Inferior parietal cortex (tissue), 1 donor: ENCODE measurements around the gene NOL3.
A peak's percentile ranks its signal among the peaks of the same experiment; 100 is the strongest.

Experiments used
- DNase-seq: peaks from one replicate; pipeline ENCODE4 v3.0.0-alpha.2; 2016; ENCODE audit errors: extremely low spot score

Gene NOL3

DNA sequence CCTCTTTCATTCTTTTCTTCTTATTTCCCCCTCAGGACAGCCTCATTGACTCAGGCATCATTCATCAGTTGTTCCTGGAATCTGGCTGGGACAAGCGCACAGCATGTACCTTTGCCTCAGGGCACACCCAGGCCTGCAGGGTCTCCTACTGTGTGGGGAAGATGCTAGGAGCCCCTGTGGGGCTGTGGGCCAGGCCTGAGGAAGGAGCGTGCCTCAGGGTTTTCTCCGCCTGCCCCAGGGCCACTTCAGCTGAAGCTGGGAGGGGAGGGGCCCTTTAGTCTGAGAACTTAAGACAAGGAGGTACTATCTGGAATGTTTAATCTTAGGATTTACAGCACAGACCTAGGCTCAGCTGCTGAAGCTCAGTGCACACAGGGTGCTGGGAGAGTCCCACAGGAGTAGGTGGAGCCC lies 36.5 kb downstream of the NOL3 start:
- DNase-seq: no peak

DNA sequence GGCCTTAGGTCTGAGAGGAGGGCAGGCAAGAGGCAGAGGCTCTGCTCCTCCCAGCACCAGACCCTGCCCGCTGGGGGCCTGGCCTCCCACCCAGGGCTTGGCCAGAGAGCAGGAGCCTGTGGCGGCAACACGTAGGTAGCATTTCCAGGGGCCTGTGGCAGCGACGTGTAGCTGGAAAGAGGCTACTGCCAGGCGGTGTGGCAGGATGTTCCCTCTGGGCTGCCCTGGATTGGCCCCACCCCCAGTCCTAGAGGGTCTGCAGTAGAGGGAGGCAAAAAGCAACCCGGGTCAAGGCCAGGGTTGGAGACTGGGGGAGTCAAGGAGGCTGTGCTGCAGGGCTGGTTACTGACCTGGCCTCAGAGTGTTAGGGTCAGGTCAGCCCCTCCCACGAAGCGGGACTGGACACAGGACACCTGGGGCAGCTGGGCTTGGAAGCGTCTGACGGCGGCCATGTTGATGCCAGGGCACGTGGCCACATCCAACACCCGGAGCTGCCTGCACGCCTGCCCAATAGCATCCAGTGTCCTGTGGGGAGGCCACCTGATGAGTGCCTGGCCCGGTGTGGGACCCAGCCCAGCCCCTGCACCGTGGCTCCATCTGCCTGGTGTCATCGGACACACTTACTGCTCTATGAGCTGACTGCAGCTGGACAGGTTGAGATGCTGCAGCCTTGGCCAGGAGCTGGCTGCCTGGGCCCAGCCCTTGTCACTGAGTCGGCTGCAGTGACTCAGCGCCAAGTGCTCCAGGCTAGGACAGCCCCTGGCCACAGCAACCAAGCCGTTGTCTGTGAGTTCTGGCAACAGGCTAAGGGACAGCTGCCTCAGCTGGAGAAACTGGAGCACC lies 37.1 kb downstream of the NOL3 start:
- DNase-seq: no peak

DNA sequence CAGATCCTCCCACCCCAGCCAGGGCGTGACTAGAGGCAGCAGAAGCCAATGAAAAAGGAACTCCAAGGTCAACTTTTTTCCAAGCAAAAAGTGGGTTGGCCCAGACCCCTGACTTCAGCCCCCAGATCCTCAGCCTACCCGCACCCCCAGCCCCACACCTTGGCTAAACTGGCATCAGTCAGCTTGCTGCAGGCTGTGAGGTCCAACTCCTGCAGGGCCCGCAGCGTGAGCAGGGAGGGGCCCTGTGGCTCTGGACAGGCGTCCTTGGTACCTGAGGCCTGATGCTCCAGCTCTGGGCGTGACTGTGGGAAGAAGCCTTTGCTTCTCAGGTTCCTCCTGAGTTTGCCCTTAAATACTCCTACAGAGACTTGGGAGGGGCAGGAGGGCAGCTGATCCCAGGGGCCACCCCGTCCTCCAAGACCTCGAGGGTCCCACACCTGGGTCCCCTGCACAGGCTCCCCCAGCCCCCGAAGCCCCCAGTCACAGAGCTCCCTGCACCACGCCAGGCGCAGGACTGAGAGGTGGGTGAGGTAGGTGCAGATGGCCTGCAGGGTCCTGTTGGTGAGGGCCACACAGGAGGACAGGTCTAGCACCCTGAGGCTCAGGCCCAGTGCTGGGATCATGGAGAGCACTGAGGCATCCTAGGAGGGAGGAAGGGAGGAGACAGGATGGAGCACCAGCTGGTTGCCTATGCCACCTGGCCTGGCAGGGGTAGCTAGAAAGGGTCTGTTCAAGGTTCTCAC lies 38.0 kb downstream of the NOL3 start:
- DNase-seq: no peak

DNA sequence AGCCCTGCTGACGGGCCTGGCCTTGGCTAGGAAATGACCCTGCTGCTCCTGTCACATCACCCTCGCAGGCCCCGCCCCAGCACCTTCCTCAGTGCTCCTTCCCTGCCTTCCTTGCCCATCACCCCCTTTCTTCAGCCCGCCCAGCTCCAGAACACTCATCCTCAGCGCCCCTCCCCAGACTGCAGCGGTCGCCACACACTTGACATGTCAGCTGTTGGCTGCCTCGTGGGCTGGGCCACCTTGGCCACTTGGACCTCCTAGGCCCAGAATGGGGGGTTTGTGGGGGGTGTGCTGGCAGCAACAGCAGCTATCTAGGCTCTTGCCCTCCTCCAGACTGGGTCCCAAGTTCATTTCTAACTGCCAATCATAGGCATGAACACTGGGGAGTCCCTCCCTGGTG lies 39.2 kb downstream of the NOL3 start:
- no peak for DNase-seq

DNA sequence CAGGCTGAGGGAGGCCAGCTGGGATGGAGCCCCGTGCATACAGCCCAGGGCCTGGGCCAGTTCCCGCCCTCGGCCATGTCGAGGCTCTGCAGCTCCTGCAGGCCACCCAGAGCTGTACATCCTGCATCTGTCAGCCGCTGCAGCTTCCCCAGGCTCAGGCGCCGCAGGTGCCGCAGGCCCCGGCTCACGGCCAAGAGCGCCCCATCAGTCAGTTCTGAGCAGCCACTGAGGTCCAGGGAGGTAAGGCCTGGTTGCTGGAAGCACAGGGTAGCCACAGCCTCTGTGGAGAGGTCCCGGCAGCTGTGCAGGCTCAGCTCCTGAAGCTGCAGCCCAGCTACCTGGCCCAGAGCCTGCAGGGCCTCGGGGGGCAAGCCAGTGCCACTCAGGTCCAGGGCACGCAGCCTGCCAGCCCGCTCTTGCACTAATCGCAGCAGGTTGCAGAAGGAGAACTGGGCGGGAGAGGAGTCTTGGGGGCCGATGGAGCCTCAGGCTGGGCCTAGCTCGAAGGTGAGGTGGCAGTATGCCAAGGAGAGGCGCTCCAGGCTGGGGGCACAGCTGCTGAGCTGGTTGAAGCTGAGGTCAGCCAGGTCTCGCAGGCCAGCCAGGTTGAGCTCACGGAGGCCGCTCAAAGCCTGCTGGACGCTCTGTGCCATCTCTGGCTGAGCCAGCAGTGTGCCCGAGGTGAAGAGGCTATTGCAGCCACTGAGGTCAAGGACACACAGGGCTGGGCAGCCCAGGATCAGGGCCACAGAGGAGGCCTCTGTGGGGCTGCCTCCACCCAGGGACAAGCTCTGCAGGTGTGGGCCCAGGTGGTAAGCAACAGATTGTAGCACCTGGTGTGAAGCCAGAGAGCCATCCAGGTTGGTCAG lies 40.0 kb downstream of the NOL3 start:
- no peak for DNase-seq

DNA sequence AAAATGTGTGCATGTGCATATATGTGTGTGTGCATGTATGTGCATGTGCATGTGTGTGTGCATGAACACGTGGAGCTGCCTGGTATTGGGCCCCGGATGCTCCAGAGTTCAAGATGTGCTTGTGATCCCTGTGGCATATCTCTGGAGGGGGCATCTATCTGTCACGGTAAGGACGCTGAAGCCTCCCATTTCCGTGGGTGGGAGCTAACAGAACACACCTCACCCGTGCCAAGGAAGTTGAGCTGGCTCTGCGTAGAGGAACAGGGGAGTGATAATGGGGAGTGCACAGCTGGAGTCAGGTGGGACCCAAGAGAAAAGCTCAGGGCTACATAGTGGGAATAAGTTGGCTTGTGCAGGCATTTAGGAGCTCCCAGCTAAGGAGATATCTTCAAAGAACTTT lies 41.3 kb downstream of the NOL3 start:
- no peak for DNase-seq

DNA sequence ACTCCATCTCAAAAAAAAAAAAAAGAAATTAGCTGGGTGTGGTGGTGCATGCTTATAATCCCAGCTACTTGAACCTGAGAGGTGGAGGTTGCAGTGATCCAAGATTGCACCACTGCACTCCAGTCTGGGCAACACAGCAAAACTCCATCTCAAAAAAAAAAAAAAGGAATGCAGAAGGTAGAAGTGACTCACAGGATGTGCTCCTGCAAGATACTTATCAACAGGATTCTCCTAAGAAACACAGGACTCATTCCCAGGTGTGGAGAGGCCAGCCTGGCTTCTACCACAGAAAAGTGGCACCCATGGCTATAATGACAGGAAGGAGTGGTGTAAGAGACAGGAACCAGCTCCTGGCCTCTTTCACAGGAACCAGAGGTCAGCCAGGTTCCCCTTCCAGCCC lies 42.4 kb downstream of the NOL3 start:
- no peak for DNase-seq

DNA sequence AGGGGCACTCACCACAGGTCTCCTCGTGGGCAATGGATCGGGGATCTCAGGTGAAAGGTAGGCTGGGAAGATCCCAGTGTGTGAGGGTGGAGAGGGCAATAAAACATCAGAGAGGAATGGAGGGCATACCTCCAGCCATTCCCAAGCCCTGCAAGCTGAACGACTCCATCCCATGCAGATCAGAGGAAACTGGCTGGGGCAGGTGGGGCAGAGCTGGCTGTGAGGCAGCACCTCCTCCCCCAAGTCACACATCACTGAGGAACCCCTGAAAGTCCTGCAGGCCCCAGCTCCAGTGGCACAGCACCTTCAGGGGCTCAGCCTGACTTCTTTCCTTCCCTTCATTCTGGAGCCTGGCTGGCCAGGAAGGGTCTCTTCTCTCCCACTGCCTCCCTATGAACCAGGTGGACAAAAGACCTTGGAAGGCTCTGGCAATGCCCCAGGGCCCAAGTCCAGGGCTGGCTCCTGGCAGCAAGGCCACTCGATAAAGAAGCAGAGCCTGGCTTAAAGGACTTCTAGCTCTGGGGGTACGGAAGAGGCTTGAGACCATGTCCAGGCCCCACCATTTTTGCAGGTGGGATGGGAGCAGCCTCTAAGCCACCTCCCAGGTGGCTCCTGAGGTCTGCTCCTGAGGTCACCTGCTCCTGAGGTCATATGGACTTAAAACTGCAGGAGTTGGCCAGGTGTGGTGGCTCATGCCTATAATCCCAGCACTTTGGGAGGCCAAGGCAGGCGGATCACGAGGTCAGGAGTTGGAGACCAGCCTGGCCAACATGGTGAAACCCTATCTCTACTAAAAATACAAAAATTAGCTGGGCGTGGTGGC lies 43.1 kb downstream of the NOL3 start:
- no peak for DNase-seq

DNA sequence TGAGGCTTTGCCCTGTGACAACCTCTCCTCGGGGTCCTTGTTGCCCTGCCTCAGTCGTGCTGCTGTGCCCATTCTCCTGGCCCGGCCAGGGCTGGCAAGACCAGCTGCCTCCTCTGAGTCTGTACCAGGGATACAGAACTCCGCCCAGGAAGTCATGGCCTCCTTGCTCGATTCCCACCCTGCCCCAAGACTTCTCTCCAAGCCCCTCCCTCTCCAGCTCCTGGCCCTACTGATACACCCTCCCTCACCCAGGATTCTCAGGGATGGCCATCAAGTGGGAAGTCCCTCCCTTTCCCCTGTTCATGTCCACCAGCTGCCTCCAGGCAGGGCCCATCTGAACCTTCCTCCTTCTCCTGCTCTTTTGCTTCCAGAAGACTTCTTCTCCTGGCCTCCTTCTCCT lies 45.4 kb downstream of the NOL3 start:
- no peak for DNase-seq

DNA sequence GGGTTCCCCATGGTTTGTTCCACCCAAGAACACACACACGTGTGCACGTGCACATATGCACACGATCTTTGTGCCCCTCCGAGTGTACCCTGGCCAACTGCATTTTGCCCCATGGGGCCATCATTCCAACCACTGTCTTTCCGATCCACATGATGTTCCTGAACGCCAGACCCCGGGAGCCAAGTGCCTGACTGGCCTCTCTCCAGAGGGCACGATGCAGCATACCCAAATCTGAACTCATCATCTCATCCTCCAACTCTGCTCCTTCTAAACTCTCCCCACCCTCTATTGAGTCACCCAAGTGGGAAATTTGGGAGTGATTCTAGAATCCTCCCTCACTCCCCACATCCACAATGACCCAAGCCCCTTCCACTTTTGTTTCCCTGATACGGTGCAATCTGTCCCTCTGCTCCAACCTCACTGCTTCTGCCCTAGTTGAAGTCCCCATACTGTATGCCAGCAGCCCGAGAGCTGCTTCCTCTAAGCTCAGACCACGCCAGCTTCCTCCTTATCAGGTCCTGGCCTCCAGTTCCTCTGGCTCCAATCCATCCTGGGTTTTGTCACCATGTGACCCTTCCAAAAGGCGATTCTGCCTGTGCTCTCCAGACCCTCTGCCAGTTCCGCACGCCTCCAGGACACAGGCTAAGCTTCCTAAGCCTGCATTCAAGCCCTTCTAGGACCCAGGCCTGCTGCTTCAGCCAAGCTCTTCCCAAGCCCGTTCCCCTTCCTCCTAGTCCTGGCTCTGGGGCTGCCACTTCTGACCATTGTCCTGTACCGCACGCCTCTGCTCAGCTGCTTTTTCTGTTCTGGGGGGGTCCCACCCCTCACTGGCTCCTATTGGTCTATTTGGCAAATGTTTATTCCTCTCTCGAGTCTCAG lies 46.5 kb downstream of the NOL3 start:
- peak; percentile 25 for DNase-seq

DNA sequence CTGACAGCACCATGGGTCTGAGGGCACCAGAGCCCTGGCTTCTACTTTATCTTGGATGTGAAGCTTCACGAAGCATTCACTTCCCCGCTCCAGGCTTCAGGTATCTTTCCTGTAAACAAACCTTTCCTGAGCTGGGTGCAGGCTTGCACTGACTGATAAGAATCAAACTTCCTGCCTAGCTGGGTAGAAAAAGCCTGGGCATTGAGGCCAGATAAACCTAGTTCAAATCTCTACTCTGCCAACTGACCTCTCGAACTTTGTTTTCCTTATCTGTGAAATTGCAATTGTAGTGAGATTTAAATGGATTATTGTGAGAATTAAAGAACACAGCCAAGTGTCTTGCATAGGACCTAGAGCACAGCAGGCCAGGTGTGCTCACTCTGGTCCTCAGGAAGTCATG lies 53.7 kb downstream of the NOL3 start:
- no peak for DNase-seq
